Activated effector memory CD4-positive, alpha-beta T cell treated with anti-CD3 and anti-CD28 coated beads, Interleukin-2, amount 50 U/mL, for 16 hours (primary cell): Measurements from ENCODE around the gene PRKAR1A.

Experiments
- DNase-seq: peaks from one replicate; pipeline ENCODE4 v3.0.0-alpha.2; 2020

PRKAR1A gene

DNA sequence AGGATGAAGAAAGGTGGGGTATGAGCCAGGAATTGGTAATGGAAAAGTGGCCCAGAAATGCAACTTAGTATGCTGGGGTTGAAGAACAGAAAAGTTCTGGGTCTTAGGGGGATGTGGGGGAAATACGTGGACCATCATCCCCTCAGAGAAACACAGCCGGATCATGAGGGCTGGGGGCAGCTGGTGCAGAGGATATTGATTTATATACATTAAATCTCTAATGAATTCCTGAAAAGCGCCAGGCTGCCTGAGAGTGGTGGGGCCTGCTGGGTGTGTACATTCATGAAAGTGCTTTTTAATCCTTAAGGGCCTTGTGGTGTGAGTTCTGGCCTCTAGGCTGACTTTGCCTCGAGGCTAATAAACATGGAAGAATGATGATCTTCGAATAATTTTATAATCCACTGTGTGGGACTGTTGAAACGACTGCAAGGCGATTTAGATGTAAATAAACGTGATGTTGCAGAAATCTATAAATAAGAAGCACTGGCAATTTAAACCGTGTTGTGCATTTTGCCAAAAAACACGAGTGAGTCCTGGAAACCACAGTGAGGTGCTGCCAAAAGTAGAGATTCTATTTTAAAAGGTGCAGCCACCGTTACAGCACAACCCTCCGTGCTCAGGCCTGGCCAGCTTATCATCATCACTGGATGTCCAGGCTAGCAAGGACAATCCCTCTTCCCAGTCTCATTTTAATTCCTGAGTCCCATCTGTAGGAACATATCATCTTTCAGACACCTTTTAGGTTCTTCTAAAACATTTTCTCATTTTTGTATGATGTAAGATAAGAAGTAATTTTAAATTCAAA lies 32.1 kb downstream of the PRKAR1A start:
- DNase-seq: no peak

DNA sequence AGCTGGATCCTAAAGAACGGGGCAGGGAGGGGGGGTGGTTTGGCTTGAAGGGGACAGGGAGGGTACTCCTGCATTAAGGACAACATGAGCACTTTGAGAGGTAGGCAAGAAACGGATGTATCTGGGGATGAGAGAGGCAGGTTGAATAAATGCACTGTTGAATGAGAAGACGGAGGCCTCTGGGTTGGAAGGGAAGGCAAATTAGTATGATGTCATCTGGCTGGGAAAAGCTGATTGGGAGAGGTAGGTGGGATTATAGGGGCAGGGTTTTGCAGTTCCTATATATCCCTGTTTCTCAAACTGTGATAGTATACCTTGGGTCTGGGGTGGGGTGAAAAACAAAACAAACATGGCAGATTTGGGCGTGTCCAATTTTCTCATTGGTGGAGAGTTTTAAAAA lies 44.3 kb downstream of the PRKAR1A start:
- no peak for DNase-seq

DNA sequence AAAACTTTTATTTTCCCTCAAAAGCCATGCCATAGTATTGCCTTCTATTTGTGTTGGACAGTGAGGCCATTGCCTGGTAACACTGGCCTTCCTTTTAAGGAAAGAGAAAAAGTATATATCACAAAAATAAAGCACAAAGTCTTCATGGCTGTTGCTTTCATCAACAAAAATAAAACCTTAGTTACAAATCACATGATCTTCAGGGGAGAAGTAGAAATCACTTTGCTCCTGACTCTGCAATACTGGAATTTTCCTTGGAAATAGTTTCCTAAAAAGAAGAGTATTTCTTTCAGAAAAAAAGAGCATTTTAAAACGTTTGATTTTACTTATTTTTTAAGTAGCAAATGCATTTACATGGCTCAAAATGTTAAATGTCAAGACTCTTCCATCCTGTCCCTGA lies 47.1 kb downstream of the PRKAR1A start:
- no peak for DNase-seq

DNA sequence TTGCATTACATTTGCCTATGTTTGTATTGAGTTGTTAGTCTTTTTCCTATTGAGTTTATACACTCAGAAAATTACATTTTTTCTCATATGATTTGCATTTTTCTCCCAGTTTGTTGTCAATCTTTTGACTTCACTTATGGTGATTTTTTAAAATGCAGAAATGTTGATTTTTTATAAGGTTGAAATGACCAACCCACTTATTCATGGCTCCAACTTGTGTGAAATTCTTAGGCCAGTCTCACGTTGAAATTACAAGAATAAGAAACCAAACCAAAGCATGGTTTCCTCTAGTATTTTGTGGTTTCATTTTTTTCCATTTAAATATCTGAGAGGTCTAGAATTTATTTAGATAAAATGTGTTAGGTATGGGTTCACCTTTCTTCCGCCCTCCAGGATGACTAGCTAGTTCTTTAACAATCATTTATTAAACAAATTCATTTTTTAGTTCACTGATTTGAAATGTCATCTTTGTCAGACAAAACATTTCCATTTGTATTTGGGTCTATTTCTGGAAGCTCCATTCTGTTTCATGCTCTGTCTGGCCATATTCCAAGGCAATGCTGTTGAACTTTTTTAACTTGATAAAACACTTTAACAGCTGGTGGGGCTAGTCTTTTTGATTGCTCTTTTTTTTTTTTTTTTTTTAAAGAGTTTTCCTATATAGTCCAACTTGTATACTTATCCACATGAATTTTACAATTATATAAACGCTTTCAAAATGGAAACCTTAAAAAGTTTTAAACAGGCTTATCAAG lies 48.9 kb downstream of the PRKAR1A start:
- DNase-seq: no peak

DNA sequence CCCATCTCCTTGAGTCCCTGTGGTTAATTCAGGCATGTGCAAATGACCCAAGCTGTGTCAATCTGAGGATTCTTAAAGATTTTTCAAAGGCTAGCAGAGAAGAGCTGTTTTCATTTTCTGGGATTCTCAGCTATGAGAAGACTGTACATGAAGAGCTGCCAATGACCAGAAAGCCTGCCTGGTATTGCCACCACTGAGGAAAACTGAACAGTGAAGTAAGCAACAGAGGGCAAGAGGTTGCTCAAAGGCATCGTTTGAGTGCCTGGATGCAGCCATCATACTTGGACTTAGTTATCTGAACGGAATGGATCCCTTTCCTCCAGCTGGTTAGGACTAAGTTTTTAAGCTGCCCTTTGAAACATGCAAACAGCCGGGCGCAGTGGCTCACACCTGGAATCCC lies 50.5 kb downstream of the PRKAR1A start:
- DNase-seq: no peak

DNA sequence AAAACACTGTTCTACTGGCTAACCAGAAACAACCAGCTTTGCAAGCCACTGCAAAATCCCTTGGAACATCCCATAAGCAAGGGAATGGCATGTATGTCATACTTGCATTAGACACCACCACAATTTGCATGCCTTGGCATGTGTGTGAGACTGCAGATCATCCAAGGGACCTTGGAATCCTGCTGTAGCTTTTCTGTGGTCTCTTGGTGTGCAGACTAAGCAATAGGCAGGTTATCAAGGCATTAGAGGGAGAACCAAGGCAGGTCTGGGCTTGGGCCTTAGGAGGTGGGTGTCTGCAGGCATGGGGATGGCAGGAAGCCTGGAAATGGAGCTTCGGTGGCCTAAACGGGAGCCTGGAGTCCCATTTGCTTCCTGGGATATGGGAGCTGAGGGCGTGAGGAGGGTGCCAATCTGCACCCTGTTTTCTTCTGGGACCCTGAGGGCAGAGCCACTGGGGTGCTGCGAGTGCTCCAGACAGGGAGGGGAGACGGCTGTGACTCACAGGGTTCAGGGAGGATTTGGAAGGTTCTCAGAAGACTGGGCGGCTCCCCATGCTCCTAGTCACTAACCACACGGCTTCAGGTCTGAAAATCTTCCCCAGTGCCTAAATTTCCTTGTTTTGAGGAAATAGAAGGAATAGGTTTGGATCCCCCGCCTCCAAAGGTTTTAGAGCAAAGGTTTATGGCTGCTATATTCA lies 52.3 kb downstream of the PRKAR1A start:
- no peak for DNase-seq

DNA sequence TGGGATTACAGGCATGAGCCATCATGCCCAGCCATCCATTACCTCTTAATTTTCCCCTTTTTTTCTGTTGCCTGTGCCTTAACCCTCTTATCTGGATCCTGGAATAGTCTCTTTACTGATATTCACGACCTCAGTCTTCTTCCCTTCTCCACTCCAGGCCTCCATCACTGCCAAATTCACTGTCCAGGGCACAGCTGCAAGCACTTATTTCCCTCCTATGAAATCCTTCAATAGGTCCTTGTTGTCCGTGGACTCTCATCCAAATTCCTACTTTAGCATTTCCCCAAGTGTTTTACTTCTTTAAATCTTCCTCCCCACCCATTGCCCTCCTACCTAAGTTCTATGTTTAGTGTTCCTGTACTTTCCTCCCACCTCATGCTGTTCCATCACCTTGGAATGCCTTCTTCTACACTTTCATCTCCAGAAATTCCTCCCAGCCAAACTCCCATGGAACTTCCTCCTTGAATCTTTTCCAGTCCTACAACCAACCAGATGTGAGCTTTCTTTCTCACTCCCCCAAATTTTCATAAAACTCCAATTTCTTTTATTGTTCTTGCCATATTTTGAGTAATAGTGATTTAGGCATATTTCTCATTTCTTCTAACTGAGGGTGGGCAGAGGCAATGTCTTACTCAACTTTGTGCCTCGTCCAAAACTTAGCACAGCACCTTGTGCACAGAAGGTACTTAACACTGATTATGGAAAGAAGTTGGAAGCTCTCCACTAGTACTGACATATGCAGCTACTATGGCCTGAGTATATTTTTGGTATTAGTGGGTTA lies 53.6 kb downstream of the PRKAR1A start:
- DNase-seq: no peak

DNA sequence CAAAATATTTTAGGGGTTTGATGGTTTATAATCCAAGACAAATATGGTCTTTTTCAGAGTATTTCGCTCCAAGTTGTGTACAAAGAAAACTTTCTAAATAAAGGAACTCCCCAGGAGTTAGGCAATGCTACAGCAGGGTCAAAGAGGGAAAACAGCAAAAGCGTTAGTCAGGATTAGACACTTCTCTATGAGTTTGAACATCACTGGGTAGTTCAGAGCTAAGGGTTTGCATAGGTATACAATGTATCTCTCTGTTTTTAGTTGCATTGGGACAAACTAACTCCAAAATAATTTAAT lies 54.2 kb downstream of the PRKAR1A start:
- DNase-seq: no peak

DNA sequence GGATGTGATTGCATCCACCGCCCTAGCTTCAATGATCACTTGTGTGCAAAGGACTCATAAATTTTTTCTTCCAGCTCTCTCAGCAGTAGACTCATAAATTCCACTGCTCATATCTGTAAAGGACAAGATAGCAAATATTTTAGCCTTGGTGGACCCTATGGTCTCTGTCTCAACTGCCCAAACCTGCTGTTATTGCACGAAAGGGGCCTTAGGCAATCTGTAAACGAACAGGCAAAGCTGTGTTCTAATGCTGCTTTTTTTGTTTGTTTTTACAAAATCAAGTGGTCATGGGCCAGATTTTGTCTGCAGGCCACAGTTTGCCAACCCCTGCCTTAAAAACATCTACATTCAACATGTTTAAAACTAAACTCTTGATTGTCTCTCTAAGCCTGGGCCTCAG lies 54.8 kb downstream of the PRKAR1A start:
- no peak for DNase-seq

DNA sequence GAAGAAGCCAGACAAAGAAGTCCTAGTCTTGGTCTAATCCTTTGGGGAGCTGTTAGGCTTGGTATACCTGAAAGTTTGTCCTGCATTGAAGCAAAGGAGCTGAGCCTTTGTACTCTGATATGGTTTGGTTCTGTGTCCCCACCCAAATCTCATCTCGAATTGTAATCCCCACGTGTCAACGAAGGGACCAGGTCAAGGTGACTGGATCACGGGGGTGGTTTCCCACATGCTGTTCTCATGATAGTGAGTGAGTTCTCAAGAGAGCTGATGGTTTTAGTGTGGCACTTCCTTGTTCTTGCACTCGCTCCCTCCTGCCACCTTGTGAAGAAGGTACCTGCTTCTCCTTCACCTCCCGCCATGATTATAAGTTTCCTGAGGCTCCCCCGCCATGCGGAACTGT lies 55.4 kb downstream of the PRKAR1A start:
- DNase-seq: no peak

DNA sequence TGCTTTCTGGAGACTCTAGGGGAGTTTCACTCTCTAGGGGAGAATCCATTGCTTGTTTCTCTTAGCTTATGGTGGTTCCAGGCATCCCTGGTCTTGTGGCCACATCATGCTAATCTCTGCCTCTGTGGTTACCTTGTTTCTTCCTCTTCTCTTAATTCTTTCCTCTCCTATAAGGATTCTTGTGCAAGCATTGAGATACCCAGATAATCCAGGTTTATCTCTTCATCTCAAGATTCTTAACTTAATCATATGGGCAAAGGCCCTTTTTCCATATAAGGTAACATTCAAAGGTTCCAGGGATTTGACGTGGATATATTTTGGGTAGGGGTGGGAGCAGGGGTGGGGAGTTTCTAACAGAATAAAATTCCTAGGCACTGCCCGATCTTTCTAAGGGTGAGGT lies 56.4 kb downstream of the PRKAR1A start:
- DNase-seq: no peak

DNA sequence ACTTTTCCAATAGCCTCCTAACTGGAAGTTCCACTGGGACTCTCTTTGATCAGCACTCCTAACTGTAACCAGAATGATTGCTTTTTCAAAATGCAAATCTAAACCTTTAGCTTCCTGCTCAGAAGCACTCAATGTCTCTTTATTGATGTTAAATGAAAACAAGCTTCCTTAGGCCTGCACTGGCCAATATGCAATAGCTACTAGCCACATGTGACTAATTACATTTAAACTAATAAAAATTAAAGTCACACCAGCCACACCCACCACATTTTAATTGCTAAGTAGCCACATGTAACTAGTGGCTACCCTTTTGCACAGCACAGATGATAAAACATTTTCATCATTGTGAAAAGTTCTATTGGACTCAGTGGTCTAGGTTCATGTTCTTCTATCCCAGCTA lies 57.1 kb downstream of the PRKAR1A start:
- DNase-seq: no peak

DNA sequence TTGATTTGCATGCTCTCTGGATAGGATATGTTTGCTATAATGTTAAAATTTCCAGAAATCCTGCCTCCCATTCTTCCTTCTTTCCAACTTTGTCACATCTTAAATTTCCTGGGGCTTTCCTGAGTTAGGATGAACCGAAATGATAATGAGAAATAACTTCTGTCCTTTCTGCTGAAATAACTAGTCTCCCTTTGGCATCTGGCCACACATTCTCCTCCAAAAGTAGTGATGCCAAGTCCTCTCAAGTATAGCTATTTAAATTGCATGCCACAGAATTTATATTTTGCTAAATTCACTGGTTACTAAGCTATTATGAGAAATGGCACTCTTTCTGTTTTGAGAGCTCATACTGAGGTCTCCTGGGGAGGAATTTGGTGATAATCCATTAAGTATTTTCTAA lies 58.3 kb downstream of the PRKAR1A start:
- no peak for DNase-seq

DNA sequence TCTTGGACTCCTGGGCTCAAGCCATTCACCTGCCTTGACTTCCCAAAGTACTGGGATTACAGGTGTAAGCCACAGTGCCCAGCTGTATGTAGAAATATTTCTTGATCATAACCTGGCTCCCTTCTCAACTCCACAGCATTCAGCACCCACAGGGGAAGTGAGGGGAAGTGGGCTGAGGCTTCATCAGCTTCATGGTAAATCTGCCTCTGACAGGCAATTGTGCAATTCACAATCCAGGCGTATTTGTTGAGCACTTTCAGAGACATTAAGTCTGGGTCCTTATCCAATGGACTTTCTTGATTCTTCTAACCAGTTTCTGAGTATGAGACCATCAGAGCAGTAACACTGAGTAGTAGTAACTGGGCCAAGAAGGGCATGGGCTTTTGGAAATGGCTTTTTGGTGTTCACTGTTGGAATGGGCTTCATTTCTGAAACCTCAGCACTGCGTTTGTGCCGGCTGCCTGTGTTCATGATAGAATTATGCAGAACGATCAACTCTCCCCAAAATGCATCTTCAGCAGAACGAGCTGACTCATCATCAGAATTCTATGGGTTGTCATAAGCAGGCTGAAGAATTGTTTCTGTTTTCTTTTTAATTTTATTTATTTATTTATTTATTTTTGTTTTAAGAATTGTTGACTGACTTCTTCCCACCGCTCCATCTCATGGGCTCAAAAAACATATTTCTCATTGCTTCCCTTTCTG lies 60.1 kb downstream of the PRKAR1A start:
- no peak for DNase-seq

DNA sequence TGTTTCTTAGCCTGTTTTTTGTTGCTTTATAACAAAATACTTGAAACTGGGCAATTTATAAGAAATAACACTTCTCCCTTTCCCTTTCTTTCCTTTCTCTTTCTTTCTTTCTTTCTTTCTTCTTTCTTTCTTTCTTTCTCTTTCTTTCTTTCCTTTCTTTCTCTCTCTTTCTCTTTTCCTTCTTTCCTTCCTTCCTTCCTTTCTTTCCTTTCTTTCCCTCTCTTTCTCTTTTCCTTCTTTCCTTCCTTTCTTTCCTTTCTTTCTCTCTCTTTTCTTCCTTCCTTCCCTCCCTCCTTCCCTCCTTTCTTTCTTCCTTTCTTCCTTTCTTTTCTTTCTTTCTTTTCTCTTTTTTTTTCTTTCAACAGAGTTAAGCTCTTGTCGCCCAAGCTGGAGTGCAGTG lies 61.1 kb downstream of the PRKAR1A start:
- DNase-seq: no peak

DNA sequence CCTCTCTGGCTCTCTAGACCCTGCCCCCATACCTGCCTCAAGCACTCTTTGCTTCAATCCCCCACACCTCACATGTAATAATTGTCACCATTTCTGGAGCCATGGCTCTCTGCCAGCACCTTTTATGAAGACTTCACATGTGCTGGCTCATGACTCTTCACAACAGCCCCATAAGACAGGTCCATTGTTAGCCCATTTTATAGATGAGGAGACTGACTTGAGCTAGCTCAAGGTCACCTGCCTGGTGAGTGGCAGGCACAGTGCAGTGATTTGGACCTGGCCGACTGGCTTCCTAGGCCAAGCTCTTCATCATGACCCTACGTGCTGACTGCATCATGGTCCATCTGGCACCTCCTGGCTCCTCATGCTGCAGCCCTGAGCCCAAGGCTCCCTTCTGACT lies 63.9 kb downstream of the PRKAR1A start:
- no peak for DNase-seq

DNA sequence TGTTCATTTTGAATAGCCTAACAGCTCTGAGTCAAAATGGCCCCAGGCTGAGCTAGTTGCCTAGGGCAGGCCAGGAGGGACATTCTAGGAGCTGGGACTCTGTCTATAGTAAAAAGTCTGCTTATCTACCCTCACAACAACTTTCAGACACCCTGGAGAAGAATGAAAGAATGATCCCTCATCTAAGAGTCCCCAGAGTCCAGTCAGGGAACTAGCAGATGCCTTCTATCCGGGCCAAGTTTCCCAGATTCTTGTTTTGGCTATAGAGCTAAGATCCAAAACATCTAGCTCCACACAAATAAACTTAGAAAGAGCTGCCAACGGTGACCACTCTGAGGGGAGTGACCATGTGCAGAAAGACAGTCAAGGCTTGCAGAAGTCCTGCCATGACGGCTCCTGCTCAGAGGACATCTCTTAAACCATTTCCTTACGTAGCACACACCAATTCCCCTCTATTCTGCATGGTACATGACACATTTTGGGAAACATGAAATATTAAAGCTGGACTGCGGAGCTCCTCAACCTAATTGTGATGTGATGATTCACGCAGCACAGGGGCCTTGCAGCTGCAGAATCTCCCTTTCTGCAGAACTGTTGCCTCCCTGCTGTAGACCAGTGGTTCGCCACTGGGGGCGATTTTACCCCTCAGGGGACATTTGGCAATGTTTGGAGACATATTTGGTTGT lies 64.7 kb downstream of the PRKAR1A start:
- no peak for DNase-seq

DNA sequence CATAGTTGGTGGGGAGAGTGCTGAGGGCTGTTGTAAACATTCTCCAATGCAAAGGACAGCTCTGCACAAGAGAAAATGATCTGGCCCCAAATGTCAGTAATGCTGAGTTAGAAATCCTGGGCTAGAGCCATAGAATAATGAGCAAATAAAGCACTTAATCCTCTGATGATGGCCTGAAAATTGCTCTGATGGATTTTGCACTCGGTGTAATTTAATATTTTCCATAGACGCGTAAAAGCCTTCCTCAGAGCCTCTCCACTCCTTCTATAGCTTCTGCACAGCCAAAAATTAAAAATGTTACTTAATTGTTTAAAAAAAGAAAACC lies 65.2 kb downstream of the PRKAR1A start:
- no peak for DNase-seq

DNA sequence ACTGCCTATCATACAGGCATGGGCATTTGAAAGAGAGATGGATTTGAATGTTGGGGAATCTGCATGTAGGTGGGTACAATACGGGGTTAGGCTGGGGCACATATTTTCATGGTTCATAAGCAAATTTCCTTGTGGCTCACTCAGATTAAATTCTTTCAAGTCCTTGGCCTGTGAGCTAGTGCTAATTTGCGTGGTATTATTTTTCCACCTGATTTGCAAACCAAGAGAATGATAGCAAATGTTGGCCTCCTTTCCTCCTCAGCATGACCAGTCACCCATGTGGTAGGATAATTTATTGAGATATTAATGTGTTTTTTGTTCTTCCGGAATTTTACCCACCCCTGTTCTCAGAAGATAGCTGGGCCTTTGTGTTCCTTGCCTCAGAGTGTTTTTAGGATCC lies 66.0 kb downstream of the PRKAR1A start:
- no peak for DNase-seq

DNA sequence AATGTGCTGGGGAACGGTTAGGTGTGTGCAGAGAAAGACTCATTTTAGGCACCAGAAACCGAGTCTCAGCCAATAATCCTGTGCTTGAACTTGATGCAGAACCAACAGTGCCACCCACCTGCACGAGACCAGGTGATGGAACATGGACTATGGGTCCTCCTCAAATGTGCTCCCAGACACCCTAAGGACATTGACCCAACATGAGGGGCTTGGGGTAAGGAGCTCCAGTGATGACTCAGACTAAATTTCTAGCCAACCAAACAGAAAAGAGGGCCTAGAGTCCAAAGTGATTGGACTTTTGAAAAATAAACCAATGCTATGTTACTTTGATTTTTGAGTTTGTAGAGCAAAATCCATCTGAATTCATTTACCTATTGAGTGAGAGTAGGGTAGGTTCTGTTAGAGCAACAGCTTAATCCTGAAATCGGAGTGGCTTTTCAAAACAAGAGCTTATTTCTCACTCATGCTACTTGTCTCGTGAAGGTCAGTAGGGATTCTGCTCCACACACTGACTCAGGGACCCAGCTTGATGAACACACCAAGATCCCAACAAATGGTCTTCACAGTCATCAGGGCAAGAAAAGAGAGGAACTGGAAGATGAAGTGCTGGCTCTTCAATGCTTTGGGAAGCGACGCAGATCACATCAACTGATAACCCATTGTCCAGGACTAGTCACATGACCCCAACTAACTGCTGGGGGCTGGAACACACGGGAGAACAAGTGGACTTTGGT lies 67.1 kb downstream of the PRKAR1A start:
- no peak for DNase-seq

DNA sequence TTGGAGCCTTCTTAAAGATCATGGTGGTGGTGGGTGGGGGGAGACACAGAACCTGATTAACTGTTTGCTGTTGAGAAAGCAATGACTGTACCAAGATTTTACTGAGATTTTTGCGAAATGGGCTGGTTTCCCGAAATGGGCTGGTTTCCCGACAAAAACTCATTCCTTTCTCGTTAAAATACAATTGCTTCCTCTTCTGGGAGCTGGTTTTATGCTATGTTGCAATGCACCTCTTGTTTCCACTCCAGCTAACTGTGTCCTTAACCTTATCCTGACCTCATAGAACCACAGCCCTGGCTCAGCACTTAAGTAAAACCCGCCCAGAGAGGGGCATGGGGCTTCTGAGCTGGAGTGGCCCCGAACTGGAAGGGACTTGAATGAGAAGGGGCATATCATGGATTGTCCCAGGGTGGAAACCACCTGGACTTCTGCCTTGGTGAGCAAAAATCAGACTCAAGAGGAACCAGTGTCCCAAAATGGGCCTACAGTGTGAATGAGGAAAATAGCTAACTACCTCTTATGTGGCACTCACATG lies 68.1 kb downstream of the PRKAR1A start:
- DNase-seq: no peak
